Gastrocnemius medialis (tissue), 4 donors: ENCODE measurements around the gene SLC35E1. TPM values are rescaled to one million over a fixed set of nuclear protein-coding genes. Genes with fewer than 3 reads are reported as not detected.

ENCODE experiments used
- ATAC-seq, 2 donors: fragments of 150-250 bp; one replicate each; pipeline ENCODE4 v1.9.1; 2016
- DNase-seq, 2 donors: peaks; one replicate each; pipeline ENCODE4 v3.0.0-alpha.2; 2019
- H3K27ac ChIP-seq, 4 donors: fragments of 200-600 bp; sonication (generic); 1 replicate in 1 of 4; 2 replicates in 3 of 4; pipeline ENCODE4 v1.5.1; 2016 to 2018; ENCODE audit warnings: mild to moderate bottlenecking in 2 of 4, moderate library complexity in 1 of 4
- H3K27me3 ChIP-seq, 3 donors: fragments of 200-600 bp; sonication (generic) in 2 of 3; 1 replicate in 1 of 3; 2 replicates in 2 of 3; pipeline versions ENCODE4 v1.5.1 to v1.6.0; 2016 to 2019; ENCODE audit warnings: mild to moderate bottlenecking in 1 of 3, moderate library complexity in 1 of 3
- H3K36me3 ChIP-seq, 2 donors: fragments of 200-600 bp; sonication (generic) in 1 of 2; one replicate each; pipeline ENCODE4 v1.5.1; 2017 to 2018
- H3K4me1 ChIP-seq, 2 donors: fragments of 200-600 bp; sonication (generic) in 1 of 2; one replicate each; pipeline ENCODE4 v1.5.1; 2016 to 2017; ENCODE audit warnings: mild to moderate bottlenecking in 2 of 2
- H3K4me3 ChIP-seq, 4 donors: fragments of 200-600 bp; sonication (generic) in 3 of 4; 1 replicate in 1 of 4; 2 replicates in 3 of 4; pipeline ENCODE4 v1.5.1; 2016 to 2019; ENCODE audit warnings: mild to moderate bottlenecking in 2 of 4
- H3K9me3 ChIP-seq, 3 donors: fragments of 200-600 bp; sonication (generic) in 2 of 3; 1 replicate in 1 of 3; 2 replicates in 2 of 3; pipeline ENCODE4 v1.5.1; 2016 to 2019
- CTCF ChIP-seq, 5 experiments: fragments of 450-650 bp in 3 of 5; fragments of 200-600 bp in 2 of 5; sonication (generic) in 2 of 5; IDR thresholded peaks in 4 of 5; conservative IDR thresholded peaks in 1 of 5; 1 replicate in 4 of 5; 2 replicates in 1 of 5; pipeline ENCODE4 v1.5.1; 2016 to 2019; ENCODE audit warnings: antibody characterized with exemption in 5 of 5, mild to moderate bottlenecking in 3 of 5, moderate library complexity in 3 of 5
- POLR2A ChIP-seq, 2 donors: fragments of 450-650 bp; IDR thresholded peaks; one replicate each; pipeline ENCODE4 v1.6.1; 2017; ENCODE audit warnings: antibody characterized with exemption in 2 of 2, mild to moderate bottlenecking in 2 of 2, moderate library complexity in 2 of 2
- in situ Hi-C, 4 donors: fragments of 200-750 bp; cut with MboI; loops; one replicate each; pipeline versions ENCODE4 v1.15.0 to v1.8.0; 2017; ENCODE audit warnings: low sequenced_read_pairs in 4 of 4
- intact Hi-C: fragments of 100-400 bp; cut with DNase I; formaldehyde crosslinking; loops from one replicate; pipeline ENCODE4 v1.15.1; 2023; ENCODE audit warnings: low total_unique reads
- total RNA-seq, 4 donors: library from RNA; depleted of rRNA; stranded (reverse); fragments of >200 nt; gene quantifications; one replicate each; pipeline versions ENCODE4 v1.1.0 to v1.2.3, GENCODE V29; 2016

The SLC35E1 gene
- total RNA-seq, 4 donors from 2014 or later, result 24.1 to 60.3 (median 40.1) TPM

GRCh38 chr19:16569609-16570320 is 2.5 kb downstream of the SLC35E1 start:
- DNase-seq (peak in 1 of 2 donors; percentile 56), ATAC-seq (peak in 1 of 2 donors; percentile 32)
- Histone ChIP-seq H3K27me3 (no peaks in the 10 kb centered on the region), H3K27ac (peak overlapping the region; percentile 68 to 88 (median 81)), H3K36me3 (peaks cover 0 to 30% of the 10 kb centered on the region in 2 donors), H3K9me3 (no peaks in the 10 kb centered on the region), H3K4me1 (peaks cover 29 to 35% of the 10 kb centered on the region in 2 donors), H3K4me3 (no peak overlapping the region)
- in situ Hi-C loops, result loop anchor here in 1 of 4 donors (25.0 kb wide), 1 partner anchor 268 kb away; the partner anchor contains the start of gene SIN3B
- TF ChIP-seq CTCF (IDR thresholded peaks at IDR 0.05 in 4 of 5, conservative IDR thresholded peaks at IDR 0.05 in 1 of 5), result no peak
- no peak for TF ChIP-seq POLR2A (IDR thresholded peaks at IDR 0.05)
- intact Hi-C loops, result no loop called here

GRCh38 chr19:16566702-16567101 is 5.5 kb downstream of the SLC35E1 start:
- ATAC-seq, result no peak
- Histone ChIP-seq H3K27ac (peak overlapping the region in 3 of 4 donors; percentile 27 to 56 (median 46)), H3K27me3 (no peaks in the 10 kb centered on the region), H3K9me3 (no peaks in the 10 kb centered on the region), H3K36me3 (peaks cover 0 to 49% of the 10 kb centered on the region in 2 donors), H3K4me3 (no peak overlapping the region), H3K4me1 (peaks cover 9 to 21% of the 10 kb centered on the region in 2 donors)
- DNase-seq, result no peak
- in situ Hi-C loops, result loop anchor here in 1 of 4 donors (25.0 kb wide), 1 partner anchor 271 kb away; the partner anchor contains the start of gene SIN3B
- intact Hi-C loops, result no loop called here
- TF ChIP-seq POLR2A (IDR thresholded peaks at IDR 0.05), result no peak
- TF ChIP-seq CTCF (IDR thresholded peaks at IDR 0.05 in 4 of 5, conservative IDR thresholded peaks at IDR 0.05 in 1 of 5), result no peak

GRCh38 chr19:16566161-16566560 is 6.1 kb downstream of the SLC35E1 start:
- H3K27me3 ChIP-seq, result no peaks in the 10 kb centered on the region
- H3K4me3 ChIP-seq, result no peak overlapping the region
- ATAC-seq (no peak), DNase-seq (no peak)
- peak overlapping the region in 3 of 4 donors; percentile 32 to 56 (median 46) for H3K27ac ChIP-seq
- intact Hi-C loops (no loop called here), in situ Hi-C loops (loop anchor here in 1 of 4 donors (25.0 kb wide), 1 partner anchor 271 kb away; the partner anchor contains the start of gene SIN3B)
- H3K36me3 ChIP-seq, result peaks cover 0 to 49% of the 10 kb centered on the region in 2 donors
- no peaks in the 10 kb centered on the region for H3K9me3 ChIP-seq
- peaks cover 3 to 19% of the 10 kb centered on the region in 2 donors for H3K4me1 ChIP-seq
- TF ChIP-seq POLR2A (IDR thresholded peaks at IDR 0.05) (no peak), CTCF (IDR thresholded peaks at IDR 0.05 in 4 of 5, conservative IDR thresholded peaks at IDR 0.05 in 1 of 5) (no peak)

- peaks cover 0 to 55% of the 10 kb centered on the region in 2 donors for H3K36me3 ChIP-seq
- no peaks in the 10 kb centered on the region for H3K9me3 ChIP-seq
- no peak overlapping the region for H3K27ac ChIP-seq
- intact Hi-C loops (no loop called here), in situ Hi-C loops (loop anchor here in 1 of 4 donors (25.0 kb wide), 1 partner anchor 272 kb away; the partner anchor contains the start of gene SIN3B)
- no peak overlapping the region for H3K4me3 ChIP-seq
- H3K27me3 ChIP-seq, result no peaks in the 10 kb centered on the region
- no peak for TF ChIP-seq POLR2A (IDR thresholded peaks at IDR 0.05)
- TF ChIP-seq CTCF (IDR thresholded peaks at IDR 0.05 in 4 of 5, conservative IDR thresholded peaks at IDR 0.05 in 1 of 5), result no peak
- ATAC-seq (no peak), DNase-seq (no peak)
- peaks cover 0 to 9% of the 10 kb centered on the region in 2 donors for H3K4me1 ChIP-seq
Measured at GRCh38 chr19:16564842-16565241, 7.4 kb downstream of the SLC35E1 start.
